ENCODE data around the gene CSNK1G1. TPM values are rescaled to one million over a fixed set of nuclear protein-coding genes. Genes with fewer than 3 reads are reported as not detected.

Gene CSNK1G1
- total RNA-seq, 1 experiment from 2014 or later: 11.5 TPM

- ChIA-PET CTCF (no interaction called here), POLR2A (no interaction called here)
- H3K4me1 Mint-ChIP-seq (ENCODE audit: low read depth, unreplicated experiment): no peaks in the 10 kb centered on the region
- Histone ChIP-seq H3K4me1 (no peaks in the 10 kb centered on the region), H3K36me3 (ENCODE audit: control insufficient read depth, insufficient read depth, low read length) (no peaks in the 10 kb centered on the region), H3K4me3 (ENCODE audit: low read depth, low read length) (no peak overlapping the region), H3K27me3 (replicated peaks; ENCODE audit: control insufficient read depth, insufficient read depth, low read length) (no peaks in the 10 kb centered on the region), H3K9me3 (no peaks in the 10 kb centered on the region)
- H3K27ac Mint-ChIP-seq (ENCODE audit: unreplicated experiment): no peak overlapping the region
- no peaks in the 10 kb centered on the region for H3K9me3 Mint-ChIP-seq (ENCODE audit: unreplicated experiment)
- intact Hi-C loops (cut with micrococcal nuclease; ENCODE audit: unreplicated experiment): no loop called here
- H3K36me3 Mint-ChIP-seq (ENCODE audit: insufficient read depth, unreplicated experiment): peaks cover 12% of the 10 kb centered on the region
- no peaks in the 10 kb centered on the region for H3K27me3 Mint-ChIP-seq (ENCODE audit: insufficient read depth, unreplicated experiment)
- no peak for TF ChIP-seq CTCF (IDR thresholded peaks at IDR 0.05; ENCODE audit: insufficient read depth in 1 of 2, low read depth in 1 of 2, low read length in 1 of 2, severe bottlenecking in 1 of 2, unreplicated experiment in 1 of 2)
- no peak overlapping the region for H3K4me3 Mint-ChIP-seq (ENCODE audit: unreplicated experiment)
- peak in 1 of 2 experiments; percentile 18 for DNase-seq
- no TSS peak for BruUV-seq (replicated peaks)
These were observed 150.8 kb downstream of the CSNK1G1 start for GRCh38 chr15:64205202-64205601.

- BruUV-seq (replicated peaks): no TSS peak
These were observed 158.5 kb downstream of the CSNK1G1 start for GRCh38 chr15:64197425-64197824.

GRCh38 chr15:64193971-64194370 is 162.0 kb downstream of the CSNK1G1 start:
- CTCF ChIA-PET: interaction anchor here (0.5 to 1.9 kb wide), 5 partner anchors 23 to 408 kb away, joined by 3 to 18 read pairs (median 3); partner anchors contain the start of genes CSNK1G1 and PPIB
- no peaks in the 10 kb centered on the region for H3K4me1 ChIP-seq
- POLR2A ChIA-PET: no interaction called here
- TF ChIP-seq CTCF (IDR thresholded peaks at IDR 0.05; ENCODE audit: insufficient read depth in 1 of 2, low read depth in 1 of 2, low read length in 1 of 2, severe bottlenecking in 1 of 2, unreplicated experiment in 1 of 2): peak in 1 of 2 experiments; percentile 47
- no TSS peak for BruUV-seq (replicated peaks)
- no peak overlapping the region for H3K4me3 ChIP-seq (ENCODE audit: low read depth, low read length)
- Mint-ChIP-seq H3K9me3 (ENCODE audit: unreplicated experiment) (no peaks in the 10 kb centered on the region), H3K27me3 (ENCODE audit: insufficient read depth, unreplicated experiment) (no peaks in the 10 kb centered on the region), H3K4me3 (ENCODE audit: unreplicated experiment) (no peak overlapping the region), H3K27ac (ENCODE audit: unreplicated experiment) (no peak overlapping the region), H3K36me3 (ENCODE audit: insufficient read depth, unreplicated experiment) (peaks cover 11% of the 10 kb centered on the region), H3K4me1 (ENCODE audit: low read depth, unreplicated experiment) (no peaks in the 10 kb centered on the region)
- peak; percentile 40 to 55 for DNase-seq
- intact Hi-C loops (cut with micrococcal nuclease; ENCODE audit: unreplicated experiment): loop anchor here (1.0 kb wide), 1 partner anchor 31 kb away; the partner anchor contains the start of gene PPIB
- no peaks in the 10 kb centered on the region for H3K9me3 ChIP-seq
- H3K36me3 ChIP-seq (ENCODE audit: control insufficient read depth, insufficient read depth, low read length): no peaks in the 10 kb centered on the region
- no peaks in the 10 kb centered on the region for H3K27me3 ChIP-seq (replicated peaks; ENCODE audit: control insufficient read depth, insufficient read depth, low read length)

More at GRCh38 chr15:64197425-64197824, 158.5 kb downstream of the CSNK1G1 start:
- no peak for DNase-seq
- Histone ChIP-seq H3K4me3 (ENCODE audit: low read depth, low read length) (no peak overlapping the region), H3K4me1 (no peaks in the 10 kb centered on the region), H3K27me3 (replicated peaks; ENCODE audit: control insufficient read depth, insufficient read depth, low read length) (no peaks in the 10 kb centered on the region), H3K9me3 (no peaks in the 10 kb centered on the region), H3K36me3 (ENCODE audit: control insufficient read depth, insufficient read depth, low read length) (no peaks in the 10 kb centered on the region)
- Mint-ChIP-seq H3K27me3 (ENCODE audit: insufficient read depth, unreplicated experiment) (no peaks in the 10 kb centered on the region), H3K27ac (ENCODE audit: unreplicated experiment) (no peak overlapping the region), H3K4me3 (ENCODE audit: unreplicated experiment) (no peak overlapping the region), H3K4me1 (ENCODE audit: low read depth, unreplicated experiment) (no peaks in the 10 kb centered on the region), H3K36me3 (ENCODE audit: insufficient read depth, unreplicated experiment) (peaks cover 14% of the 10 kb centered on the region), H3K9me3 (ENCODE audit: unreplicated experiment) (no peaks in the 10 kb centered on the region)
- CTCF ChIA-PET: no interaction called here
- POLR2A ChIA-PET: no interaction called here
- no peak for TF ChIP-seq CTCF (IDR thresholded peaks at IDR 0.05; ENCODE audit: insufficient read depth in 1 of 2, low read depth in 1 of 2, low read length in 1 of 2, severe bottlenecking in 1 of 2, unreplicated experiment in 1 of 2)
- intact Hi-C loops (cut with micrococcal nuclease; ENCODE audit: unreplicated experiment): no loop called here
